DMS53 (cell line): ENCODE measurements around the gene POM121C.
"Not testable (repeated sequence)": the region's sequence is repeated elsewhere in the genome, so short reads cannot be mapped to it uniquely, and the experiment has no call there.

Source experiments
- DNase-seq: peaks from one replicate; lab custom pipeline; 2025; lab: John Stamatoyannopoulos, UW

Gene POM121C

DNA sequence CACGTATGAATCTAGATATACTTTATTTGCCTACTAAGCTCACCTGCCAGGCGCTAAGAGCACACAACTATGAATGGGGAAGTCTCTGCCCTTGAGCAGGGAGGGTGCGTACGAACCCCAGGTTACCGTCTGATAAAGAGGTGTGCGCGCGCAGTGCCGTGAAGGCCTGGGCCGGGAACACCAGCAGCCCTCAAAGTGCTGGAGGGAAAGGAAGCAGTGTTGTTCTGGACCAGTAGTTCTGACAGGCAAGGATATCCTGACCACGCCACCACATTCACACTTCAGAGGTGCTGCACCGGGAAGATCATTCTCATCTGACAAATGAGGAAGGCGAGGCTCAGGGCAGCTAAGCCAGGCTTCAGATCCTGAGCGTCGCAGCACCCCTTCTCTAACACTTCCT is 62.6 kb downstream of the POM121C start:
- not testable (repeated sequence) for DNase-seq

DNA sequence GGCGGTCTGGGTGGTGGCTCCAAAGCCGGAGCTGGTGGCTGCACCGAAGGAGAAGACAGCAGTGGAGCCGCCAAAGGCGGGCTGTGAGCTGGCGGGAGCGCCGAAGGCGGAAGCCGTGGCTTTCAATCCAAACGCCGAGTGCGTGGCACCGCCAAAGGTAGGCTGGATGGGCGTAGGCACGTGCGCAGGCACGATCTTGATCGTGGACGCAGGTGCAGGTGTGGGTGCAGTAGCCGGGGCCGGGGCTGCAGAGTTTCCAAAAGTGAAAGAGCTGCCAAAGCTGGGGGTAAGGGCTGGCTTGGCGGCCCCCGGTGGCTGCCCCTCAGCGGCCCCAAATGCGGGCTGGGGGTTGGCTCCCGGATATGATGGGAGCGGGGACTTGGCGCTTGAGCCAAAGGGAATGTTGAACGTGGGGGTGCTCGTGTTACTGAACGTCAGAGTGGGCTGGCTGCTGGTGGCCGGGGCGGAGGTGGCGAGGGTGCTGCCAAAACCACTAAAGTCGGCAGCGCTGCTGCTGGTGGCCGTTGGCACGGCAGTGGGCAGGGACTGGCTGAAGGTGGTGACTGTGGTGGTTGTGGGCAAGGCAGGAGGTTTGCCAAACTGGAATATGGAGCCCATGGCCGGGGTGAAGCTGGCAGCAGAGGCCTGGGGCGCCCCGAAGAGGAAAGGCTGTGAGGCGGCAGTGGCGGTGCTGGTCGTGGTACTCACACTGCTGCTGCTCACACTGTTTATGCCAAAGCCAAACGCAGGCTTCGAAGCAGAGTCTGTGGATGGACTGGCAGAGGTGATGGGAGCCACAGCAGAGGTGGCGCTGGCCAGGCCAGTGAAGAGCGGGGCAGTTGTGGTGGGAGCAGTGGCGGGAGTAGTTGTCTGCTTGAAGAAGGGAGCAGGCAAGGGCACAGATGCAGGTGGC is 64.0 kb downstream of the POM121C start:
- not testable (repeated sequence) for DNase-seq

DNA sequence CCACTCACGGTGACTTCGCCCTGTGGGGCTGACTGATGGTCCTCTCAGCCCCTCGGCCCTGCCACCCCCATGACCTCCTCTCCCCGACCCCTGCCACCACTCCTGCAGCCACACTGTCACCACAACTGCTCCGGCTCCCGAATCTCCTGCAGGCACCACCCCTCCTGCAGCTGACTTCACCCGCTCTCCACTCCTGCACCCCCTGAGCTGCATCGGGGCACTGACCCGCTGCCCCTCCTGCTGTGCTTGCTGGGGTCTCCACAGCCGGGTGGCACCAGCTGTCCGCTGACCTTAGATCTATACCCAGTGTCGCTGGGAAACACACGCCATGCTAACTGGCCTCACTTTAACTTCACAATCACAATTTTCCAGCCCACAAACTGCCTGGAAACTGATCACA is 65.9 kb downstream of the POM121C start:
- not testable (repeated sequence) for DNase-seq

DNA sequence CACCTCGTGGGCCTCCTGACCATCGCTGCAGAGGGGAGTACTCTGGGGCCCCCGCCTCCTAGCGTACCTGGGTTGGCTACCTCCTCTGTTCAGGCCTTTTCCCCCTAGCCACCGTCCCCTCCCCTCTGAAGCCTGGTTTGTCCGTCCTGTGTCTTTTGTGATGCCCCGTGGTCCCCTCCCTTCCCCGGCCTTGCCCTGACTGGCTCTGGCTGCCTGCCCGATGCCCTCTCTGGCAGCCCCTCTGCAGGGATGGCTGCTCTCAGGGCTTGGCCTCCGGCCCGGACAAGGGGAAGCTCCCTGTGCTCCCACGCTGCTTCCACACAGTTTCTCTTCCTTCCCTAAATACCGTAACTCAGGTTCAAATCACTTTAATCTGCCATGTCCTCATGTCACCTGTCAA is 66.4 kb downstream of the POM121C start:
- not testable (repeated sequence) for DNase-seq

DNA sequence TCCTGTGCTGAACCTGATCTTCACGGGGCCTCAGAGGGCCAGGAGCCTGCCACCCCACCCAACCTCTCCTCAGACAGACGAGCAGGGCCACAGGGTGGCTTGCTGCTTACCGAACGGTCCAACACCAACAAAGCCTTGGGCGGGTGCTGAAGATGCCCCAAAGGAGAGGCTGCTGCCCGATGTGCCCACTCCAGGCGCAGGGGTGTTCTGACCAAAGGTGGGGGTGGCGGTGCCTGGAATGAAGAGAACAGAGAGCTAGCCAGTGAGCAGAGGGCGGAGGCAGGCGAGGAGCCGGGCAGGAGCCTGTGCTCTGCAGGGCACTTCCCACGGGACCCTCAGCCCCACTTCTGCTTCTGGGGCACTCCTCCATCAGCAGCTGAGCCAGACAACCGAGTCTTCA is 66.9 kb downstream of the POM121C start:
- DNase-seq = not testable (repeated sequence)

DNA sequence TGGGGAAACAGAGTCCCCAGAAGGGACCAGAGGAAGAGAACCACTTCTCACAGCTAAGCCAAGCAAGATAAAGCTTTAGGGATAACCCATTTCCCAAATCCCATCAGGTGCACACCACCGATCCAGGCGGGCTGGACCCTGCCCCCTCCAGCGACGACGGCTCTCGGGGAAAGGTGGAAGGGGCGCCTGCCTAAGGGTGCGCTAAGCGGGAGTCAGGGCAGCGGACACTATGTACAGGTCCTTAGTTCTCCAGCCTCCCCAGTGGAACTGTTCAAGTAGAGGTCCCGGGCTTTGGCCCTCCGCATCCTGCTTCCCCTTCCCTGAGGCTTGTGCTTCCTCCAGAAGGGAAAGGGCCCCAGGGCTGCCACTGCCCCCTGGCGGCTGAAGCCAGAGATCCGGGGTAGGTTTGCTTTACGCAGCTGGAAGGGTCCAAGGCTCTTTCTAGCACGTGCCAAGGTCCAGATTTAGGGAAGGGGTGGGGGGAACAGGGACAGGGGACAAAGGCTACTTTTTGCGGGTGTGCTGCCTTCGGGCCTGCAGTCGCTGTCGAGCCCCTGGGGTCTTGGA is 67.7 kb downstream of the POM121C start:
- DNase-seq = not testable (repeated sequence)

DNA sequence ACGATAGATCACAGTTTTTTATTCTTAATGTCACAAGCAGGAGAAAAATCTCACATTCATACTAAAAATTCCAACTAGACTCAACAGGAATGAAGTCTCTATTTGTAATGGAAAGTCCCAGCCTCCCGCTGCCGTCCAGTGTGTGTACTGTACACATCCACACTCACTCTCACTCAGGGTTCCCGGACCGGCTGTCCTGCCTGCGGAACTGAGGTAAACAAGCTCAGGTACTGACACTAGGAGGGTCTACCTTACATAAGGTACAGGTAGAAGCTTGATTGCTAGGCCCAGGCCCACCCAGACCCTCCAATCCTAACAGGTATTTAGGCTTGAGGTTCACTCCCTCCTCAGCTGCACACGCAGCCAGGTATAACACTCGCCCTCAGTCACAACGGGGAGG is 69.3 kb downstream of the POM121C start:
- not testable (repeated sequence) for DNase-seq

DNA sequence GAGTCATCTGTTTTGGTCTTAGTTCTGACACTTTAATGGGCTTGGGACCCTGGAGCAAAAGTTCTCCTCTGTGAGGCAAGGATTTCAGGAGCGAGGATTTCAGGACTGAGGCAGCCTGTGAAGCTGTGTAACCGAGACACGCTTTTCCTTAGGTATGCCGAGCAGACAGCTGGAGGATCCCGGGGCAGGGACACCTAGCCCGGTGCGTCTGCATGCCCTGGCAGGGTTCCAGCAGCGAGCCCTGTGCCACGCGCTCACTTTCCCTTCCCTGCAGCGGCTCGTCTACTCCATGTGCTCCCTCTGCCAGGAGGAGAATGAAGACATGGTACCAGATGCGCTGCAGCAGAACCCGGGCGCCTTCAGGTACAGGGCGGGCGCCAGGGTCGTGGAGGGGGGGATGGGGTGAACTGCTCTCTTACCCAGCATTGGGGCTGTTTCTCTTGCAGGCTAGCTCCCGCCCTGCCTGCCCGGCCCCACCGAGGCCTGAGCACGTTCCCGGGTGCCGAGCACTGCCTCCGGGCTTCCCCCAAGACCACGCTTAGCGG is 70.2 kb downstream of the POM121C start:
- DNase-seq = not testable (repeated sequence)

DNA sequence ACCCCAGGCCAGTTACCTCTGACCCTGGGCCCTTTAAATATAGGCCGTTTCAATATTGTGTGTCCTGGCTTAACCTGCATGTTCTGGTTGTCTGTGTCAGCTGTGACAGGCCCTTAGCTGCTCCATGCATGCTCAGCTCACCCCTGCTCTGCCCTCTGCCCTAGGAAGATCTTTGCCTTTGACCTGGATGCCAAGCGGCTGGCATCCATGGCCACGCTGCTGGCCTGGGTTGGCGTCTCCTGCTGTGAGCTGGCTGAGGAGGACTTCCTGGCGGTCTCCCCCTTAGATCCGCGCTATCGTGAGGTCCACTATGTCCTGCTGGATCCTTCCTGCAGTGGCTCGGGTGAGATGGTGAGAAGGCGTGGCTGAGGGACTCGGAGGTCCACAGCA is 70.7 kb downstream of the POM121C start:
- DNase-seq = not testable (repeated sequence)

DNA sequence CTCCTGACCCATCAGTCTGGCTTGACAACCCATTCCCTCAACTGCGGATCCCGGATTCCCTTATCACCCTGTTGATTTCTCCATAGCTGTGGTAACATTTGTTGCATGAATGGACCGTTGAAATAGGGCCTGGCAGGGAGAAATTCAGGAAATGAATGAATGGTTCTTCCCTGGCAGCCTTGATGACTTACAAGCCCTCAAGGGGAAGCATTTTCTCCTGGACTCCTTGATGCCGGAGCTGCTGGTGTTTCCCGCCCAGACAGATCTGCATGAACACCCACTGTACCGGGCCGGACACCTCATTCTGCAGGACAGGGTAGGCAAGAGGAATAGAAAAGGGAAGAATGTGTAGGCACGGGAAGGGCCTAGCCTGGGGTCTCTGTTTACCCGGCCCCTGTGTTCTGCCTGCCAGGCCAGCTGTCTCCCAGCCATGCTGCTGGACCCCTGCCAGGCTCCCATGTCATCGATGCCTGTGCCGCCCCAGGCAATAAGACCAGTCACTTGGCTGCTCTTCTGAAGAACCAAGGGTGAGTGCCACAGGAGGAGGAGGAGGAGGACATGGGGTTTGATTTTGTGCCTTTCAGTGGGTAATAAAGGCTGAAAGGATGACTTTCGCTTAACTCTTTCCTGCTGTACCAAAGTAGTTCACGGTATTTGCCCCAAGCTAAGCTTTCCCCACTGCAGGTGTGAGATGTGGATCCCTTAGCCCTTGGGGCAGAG is 71.2 kb downstream of the POM121C start:
- not testable (repeated sequence) for DNase-seq

DNA sequence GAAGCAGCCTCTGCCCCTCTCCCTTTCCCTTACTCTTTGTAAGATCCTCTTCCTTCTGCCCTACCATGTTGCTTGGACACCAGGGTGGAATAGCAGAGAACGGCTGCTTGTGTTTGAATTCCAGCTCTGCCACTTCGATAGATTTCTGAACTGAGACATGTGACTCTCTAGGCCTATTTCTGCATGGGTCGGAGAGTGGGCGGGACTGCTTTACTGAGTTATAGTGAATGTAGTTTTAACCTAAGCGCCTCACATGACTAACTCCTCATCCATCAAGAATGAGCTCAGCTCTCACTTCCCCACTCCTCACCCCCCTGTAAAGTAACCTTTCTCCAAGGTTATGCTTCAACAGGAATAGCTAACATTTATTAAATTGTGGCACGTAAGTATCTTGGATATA is 71.9 kb downstream of the POM121C start:
- DNase-seq = not testable (repeated sequence)

DNA sequence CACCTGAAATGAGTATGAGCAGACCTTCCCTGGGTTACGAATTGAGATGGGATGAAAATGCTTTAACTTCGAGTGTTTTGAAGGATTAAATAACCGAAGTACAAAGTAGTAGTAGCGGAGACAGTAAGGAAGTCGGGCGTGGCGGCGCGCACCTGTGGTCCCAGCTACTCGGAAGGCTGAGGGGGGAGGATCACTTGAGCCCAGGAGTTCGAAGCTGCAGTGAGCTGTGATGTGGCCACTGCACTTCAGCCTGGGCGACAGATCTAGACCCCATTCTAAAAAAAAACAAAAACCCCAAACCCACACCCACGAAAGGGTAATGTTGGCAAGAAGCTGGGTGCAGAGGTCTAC is 75.3 kb downstream of the POM121C start:
- DNase-seq = not testable (repeated sequence)

DNA sequence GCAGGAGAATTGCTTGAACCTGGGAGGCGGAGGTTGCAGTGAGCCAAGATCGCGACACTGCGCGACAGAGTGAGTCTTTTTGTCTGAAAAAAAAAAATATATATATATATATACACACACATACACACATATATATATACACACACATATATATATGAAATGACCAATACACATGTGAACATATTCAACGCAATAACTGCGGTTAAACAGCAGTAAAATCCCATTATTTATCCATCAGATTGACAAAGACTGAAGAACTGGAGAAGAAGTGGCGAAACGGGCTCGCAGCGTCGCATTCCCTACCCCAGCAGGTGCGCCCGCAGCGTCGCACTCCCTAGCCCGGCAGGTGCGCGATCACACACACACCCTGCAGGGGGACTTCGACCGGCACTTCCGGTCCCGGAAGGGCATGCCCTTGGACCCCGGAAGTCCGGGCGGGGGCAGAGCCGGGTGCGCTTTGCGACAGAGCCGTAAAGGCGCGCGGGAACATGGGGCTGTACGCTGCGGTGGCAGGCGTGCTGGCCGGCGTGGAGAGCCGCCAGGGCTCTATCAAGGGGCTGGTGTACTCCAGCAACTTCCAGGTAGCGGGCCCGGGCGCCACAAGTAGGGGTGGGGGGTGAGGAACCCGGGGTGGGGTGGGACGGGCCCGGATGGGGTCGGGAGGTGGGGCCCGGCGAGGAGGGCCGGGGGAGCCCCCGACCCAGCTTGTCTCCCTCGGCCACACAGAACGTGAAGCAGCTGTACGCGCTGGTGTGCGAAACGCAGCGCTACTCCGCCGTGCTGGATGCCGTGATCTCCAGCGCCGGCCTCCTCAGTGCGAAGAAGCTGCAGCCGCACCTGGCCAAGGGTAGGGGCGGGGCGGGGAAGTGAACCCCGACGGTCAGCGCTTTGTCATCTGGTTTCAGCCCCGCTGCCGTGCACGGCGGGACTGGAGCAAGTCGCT is 75.9 kb downstream of the POM121C start:
- not testable (repeated sequence) for DNase-seq

DNA sequence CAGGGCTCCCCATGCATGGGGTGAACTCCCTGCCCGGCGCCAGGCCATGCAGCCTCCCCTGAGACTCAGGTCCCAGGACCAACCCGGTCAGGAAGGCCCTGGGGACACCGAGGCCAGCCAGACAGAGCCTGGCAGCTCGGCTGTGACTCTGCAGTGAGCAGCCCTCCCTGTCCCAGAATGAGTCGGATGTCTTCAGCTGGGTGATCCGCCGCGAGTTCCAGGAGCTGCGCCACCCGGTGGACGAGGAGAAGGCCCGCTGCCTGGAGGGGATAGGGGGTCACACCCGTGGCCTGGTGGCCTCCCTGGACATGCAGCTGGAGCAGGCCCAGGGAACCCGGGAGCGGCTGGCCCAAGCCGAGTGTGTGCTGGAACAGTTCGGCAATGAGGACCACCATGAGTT is 81.4 kb downstream of the POM121C start:
- DNase-seq = not testable (repeated sequence)

DNA sequence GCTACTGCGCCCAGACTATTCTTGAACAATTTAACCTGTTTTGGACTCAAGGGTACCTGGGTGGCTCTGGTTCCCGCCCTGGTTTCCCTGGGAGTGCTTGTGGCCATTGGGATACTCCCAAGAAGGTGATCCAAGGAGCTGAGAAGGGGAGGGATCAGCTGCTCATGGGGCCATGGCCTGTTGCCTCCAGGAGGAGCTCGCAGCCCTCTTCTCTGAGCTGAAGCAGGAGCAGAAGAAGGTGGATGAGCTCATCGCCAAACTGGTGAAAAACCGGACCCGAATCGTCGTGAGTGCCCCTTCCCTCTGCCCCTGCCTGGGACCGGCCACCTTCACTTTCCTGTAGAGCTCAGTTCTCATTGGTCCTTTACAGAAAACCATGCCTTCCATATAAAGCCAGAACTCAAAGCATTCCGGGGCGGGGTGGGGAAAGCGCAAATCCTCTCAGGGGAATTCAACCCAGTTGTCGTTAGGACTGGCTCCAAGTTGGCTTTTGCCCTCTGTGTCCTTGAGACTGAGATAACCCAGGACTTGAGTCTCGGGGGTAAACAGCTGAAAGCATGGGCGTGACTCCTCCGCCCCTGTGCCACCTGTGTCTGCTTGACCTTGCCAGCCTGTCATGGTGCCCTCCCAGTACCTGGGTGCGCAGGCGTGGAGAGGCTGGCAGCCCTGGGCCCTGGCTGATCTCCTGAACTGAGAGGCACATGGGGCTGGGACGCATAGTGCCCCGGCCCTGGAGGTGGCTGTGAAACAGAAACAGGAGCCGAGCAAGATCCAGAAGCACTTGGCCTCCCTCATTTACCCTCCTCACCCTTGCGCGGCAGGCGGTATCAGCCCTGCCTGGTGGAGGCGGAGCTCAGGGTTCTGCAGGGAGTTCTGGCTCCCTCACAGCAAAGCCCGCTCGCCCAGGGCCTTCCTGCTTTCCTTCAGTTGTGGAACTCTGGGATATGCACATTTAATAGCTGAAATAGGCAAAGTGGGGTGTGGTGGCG is 82.3 kb downstream of the POM121C start:
- DNase-seq = not testable (repeated sequence)

DNA sequence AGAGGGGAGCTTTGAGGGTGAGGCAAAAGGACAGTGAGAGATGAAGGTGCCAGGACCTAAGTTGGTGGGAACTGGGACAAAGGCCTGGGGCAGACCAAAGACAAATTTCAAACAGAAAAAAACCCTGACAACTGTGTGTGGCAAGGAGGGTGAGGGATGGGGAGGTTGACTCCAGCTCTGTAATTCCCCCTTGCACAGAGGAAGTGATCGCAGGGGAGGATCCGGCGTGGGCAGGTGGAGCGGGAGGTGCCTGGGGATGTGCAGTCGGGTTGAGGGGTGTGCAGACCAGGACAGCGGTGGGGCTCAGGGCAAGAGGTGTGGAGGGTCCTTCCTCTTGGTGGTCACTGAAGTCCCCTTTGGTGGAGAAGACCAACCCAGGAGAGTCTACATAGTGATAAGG is 85.5 kb downstream of the POM121C start:
- DNase-seq = not testable (repeated sequence)

DNA sequence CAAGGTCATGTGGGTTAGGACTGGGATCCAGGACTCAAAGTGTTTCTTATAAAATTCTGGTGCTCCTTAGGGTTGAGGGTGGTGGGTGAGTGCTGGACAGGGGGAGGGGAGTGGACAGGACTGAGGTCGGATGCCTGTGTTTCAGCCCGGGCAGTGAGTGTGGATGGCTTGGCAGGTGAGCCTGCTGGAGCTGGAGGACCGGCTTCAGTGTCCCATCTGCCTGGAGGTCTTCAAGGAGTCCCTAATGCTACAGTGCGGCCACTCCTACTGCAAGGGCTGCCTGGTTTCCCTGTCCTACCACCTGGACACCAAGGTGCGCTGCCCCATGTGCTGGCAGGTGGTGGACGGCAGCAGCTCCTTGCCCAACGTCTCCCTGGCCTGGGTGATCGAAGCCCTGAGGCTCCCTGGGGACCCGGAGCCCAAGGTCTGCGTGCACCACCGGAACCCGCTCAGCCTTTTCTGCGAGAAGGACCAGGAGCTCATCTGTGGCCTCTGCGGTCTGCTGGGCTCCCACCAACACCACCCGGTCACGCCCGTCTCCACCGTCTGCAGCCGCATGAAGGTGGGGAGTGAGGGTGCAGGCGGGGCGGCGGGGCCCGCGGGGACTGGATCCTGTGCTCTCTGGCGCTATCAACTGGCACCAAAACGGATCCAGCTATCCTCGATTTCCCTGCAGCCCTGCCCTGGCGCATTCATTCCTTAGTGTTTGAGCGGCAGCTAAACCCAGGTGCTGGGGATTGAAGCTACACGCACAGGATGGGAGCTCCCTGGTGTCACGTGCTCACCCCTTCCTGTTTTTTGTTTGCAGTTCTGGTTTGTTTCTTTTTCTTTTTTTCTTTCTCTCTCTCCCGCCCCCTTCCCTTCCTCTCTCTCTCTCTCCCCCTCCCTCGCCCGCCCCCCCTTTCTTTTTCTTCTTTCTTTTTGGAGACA is 87.1 kb downstream of the POM121C start:
- not testable (repeated sequence) for DNase-seq

DNA sequence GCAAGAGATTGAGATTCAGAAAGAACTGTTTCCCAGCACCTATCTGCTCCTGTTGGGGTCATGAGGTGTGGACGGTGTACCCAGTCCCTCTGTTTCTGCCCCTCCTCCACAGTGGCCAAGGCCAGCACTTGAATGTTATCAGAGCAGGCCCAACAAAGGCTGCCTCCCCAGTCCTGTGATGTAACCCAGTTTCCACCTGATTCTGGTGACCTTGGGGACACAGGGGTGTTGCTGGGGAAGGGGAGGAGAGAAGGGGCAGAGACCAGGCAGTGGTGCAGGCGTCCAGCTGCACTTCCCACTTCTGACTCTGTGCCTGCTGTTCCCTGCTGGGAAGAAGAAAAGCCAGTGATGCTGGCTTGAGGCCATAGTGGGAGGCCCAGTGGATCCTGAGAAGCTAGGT is 88.2 kb downstream of the POM121C start:
- DNase-seq = not testable (repeated sequence)

DNA sequence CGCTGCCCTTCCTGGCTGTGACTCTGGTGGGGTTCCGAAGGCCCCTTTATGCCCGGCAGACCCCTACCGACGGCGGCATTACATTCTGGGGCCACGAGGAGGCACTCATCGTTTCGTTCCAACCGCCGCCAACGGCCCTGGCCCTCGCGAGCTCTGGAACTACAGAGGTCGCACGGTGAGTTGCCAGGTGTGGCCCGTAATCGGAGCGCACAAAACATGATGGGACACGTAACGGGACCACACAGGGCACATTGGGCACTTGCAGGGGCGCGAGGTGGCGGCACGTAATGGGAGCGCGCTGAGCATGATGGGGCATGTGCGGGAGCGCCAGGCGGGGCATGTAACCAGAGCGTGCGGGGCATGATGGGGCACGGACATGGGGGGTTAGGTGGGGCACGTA is 90.8 kb downstream of the POM121C start, which contains the start of gene TRIM73:
TRIM73 (plus strand) TSS at position 301 of the 400 bp plus-strand sequence. CDS start 3,305 bp downstream, outside the sequence.
- DNase-seq = not testable (repeated sequence)
